ENCODE measurements around the gene HIC1. TPM values are rescaled to one million over a fixed set of nuclear protein-coding genes. Genes with fewer than 3 reads are reported as not detected.

The HIC1 gene
- total RNA-seq, 3 donors from 2014 or later = 18.9 to 60.9 (median 31.5) TPM

DNA sequence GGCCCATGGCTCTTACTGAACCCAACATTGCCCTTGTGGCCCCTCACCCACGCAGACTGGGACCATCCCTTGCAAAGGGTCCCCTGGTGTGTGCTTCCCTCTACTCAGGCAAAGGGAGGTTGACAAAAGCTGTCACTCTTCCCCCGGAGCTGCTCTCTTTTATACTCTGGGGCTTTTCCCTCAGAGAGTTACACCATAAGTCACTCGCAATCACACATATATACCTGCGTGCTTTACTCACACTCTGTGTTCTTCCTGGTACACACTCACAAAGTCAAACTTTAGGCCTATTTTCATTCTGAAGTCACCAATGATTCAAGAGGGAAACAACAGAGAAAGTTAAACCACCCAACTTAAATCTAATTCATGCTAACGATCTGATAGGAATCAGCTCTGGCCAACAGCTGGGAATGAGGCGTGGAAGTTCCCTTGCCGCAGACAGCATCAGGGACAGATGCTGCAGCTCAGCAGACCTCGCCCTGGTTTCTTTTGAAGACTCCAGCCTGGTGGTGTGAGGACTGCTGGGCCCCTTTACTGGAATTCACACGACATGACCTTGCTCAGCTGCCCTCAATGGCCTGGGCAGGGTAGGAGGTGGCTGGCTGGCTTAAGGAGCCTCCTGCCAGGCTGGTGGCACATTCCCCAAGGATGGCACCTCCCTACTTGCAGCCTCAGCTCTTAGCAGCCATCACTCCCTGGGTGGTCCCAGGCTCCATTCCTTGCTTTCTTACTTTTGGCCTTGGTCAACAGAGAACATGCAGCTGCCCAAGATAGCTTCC, 27.3 kb downstream of the HIC1 start:
- Mint-ChIP-seq H3K4me1 (ENCODE audit: low read depth) (peaks cover 24% of the 10 kb centered on the region), H3K36me3 (ENCODE audit: insufficient read depth) (peaks cover 48% of the 10 kb centered on the region)

DNA sequence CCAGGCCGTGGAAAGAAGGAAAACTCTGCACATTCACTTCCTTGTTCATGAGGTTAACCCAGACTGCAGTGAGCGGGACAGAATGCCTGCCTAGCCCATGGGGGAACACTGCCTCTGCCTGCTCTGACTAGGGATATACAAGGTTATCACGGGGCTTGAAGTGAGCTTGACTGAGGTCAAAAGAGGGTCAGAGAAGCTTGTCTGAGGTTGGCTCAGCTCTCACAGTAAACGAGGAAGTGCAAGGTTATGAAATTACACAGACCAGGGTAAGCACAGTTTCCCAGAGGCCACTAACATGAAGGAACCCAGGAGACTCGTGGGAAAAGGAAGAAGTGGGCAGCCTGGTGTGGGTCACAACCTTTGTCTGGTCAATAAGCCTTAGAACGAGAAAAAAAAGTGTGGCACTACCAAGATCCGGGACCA, 28.7 kb downstream of the HIC1 start:
- H3K36me3 Mint-ChIP-seq (ENCODE audit: insufficient read depth) = peaks cover 40% of the 10 kb centered on the region
- H3K4me1 Mint-ChIP-seq (ENCODE audit: low read depth) = peaks cover 38% of the 10 kb centered on the region
- H3K27me3 Mint-ChIP-seq (ENCODE audit: low read depth) = no peaks in the 10 kb centered on the region
- ATAC-seq (no peak), DNase-seq (no peak)
- H3K9me3 Mint-ChIP-seq = no peaks in the 10 kb centered on the region
- no peak overlapping the region for H3K4me3 Mint-ChIP-seq

More for the DNA sequence above, 27.3 kb downstream of the HIC1 start:
- Mint-ChIP-seq H3K4me3 (no peak overlapping the region), H3K27me3 (ENCODE audit: low read depth) (no peaks in the 10 kb centered on the region), H3K9me3 (no peaks in the 10 kb centered on the region)
- DNase-seq (no peak), ATAC-seq (peak; percentile 30 to 39)

DNA sequence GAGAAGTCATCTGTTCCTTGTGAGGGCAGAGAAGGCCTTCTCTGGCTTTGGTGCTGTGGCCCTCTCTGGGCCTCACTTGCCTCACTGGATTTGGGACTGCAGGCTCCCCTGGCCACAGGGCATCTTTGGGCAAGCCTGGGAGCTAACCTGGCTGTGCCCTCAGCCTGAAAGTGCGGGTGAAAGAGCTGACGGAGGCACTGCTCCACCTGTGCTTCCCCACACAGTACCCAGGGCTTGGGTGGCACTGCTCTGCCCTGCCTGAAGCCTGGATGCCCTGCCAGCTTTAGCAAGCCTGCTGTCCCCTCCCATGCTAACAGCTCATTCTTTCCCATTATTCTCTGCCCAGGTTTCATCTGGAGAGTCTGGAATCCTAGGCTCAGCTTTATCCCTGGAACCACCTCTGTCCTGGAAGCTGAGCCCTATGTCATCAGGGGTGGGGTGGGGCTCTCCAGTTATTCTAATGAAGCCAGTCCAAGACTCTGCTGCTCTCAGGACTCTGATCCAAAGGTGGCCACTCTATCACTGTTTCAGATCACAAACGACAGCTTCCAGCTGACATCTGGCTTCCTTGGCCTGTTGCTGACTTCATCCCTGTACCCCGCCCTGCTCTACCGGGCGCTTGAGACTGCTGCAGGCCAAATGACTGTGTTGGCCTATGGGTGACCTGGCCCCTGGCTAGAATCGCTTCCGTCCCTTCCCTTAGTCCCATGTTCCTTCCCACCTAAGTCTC, 29.3 kb downstream of the HIC1 start:
- Mint-ChIP-seq H3K36me3 (ENCODE audit: insufficient read depth) (peaks cover 37% of the 10 kb centered on the region), H3K4me1 (ENCODE audit: low read depth) (peaks cover 44% of the 10 kb centered on the region)

DNA sequence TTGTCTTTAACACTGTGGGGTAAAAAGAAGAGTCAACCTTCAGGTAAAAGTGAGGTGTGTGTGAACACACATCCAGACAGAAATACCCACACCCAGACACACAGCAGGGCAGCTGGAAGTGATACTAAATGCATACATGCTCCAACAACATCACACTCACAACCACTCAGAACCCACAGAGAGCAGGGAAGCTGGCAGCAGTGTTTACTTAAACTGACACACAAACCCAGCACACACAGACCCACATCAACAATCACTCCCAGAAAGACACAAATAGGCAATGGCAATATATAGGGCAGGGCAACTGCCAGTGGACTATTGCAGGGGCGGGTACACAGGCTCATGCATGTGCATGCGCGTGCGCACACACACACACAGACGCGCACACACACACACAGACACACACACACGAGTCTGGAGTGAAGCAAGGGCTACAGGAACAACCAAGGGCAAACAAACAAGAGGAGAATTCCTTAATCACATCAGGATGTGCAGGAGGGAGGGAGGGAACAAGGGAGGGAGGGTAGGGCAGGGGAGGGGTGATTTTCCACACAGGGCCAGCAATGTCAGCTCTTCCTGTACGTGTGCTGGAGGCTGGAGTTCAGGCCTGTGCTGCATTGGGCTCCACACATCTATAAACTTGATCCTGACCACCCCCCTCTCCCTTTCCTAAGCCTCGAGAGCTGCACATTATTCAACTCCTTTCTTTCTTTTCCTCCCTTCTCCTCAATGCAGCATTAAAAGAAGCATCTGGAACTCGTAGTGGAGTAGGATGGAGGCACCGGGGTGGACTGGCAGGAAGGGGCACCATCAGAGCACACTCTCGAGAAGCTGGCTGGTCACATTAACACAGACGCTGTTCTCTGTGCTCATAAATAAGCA, 30.1 kb downstream of the HIC1 start:
- ATAC-seq (no peak), DNase-seq (no peak)
- H3K9me3 Mint-ChIP-seq = no peaks in the 10 kb centered on the region
- H3K36me3 Mint-ChIP-seq (ENCODE audit: insufficient read depth) = peaks cover 34% of the 10 kb centered on the region
- peaks cover 52% of the 10 kb centered on the region for H3K4me1 Mint-ChIP-seq (ENCODE audit: low read depth)
- H3K4me3 Mint-ChIP-seq = no peak overlapping the region
- no peaks in the 10 kb centered on the region for H3K27me3 Mint-ChIP-seq (ENCODE audit: low read depth)

More for the DNA sequence above, 29.3 kb downstream of the HIC1 start:
- H3K9me3 Mint-ChIP-seq = no peaks in the 10 kb centered on the region
- H3K4me3 Mint-ChIP-seq = no peak overlapping the region
- H3K27me3 Mint-ChIP-seq (ENCODE audit: low read depth) = no peaks in the 10 kb centered on the region
- DNase-seq = no peak
- ATAC-seq = no peak

- ATAC-seq = no peak
- Mint-ChIP-seq H3K4me3 (no peak overlapping the region), H3K9me3 (no peaks in the 10 kb centered on the region), H3K4me1 (ENCODE audit: low read depth) (peaks cover 58% of the 10 kb centered on the region), H3K36me3 (ENCODE audit: insufficient read depth) (peaks cover 33% of the 10 kb centered on the region), H3K27me3 (ENCODE audit: low read depth) (no peaks in the 10 kb centered on the region)
- DNase-seq = no peak
Measured at GRCh38 chr17:2085648-2085949, 30.7 kb downstream of the HIC1 start.

DNA sequence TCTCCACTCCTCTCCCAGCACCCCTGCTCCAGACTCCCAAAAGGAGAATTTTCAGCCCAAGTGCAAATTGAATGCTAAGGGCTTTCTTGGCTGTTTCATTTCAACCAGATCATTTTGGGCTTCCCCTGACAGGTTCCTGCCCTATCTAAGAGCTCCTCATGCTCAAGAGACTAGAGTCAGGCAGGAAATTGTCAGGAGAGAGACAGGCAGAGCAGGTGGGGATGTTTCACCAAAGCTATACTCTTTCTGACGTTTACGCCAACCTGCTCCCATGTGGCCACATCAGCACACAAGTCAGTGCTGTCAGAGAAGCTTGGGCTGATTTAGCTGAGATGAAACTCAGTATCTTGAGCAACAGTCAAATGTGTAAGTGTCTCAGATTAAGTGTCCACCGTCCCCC, 31.4 kb downstream of the HIC1 start:
- peaks cover 65% of the 10 kb centered on the region for H3K4me1 Mint-ChIP-seq (ENCODE audit: low read depth)
- H3K36me3 Mint-ChIP-seq (ENCODE audit: insufficient read depth) = peaks cover 30% of the 10 kb centered on the region
- ATAC-seq (no peak), DNase-seq (no peak)
- no peaks in the 10 kb centered on the region for H3K9me3 Mint-ChIP-seq
- H3K27me3 Mint-ChIP-seq (ENCODE audit: low read depth) = no peaks in the 10 kb centered on the region
- no peak overlapping the region for H3K4me3 Mint-ChIP-seq

DNA sequence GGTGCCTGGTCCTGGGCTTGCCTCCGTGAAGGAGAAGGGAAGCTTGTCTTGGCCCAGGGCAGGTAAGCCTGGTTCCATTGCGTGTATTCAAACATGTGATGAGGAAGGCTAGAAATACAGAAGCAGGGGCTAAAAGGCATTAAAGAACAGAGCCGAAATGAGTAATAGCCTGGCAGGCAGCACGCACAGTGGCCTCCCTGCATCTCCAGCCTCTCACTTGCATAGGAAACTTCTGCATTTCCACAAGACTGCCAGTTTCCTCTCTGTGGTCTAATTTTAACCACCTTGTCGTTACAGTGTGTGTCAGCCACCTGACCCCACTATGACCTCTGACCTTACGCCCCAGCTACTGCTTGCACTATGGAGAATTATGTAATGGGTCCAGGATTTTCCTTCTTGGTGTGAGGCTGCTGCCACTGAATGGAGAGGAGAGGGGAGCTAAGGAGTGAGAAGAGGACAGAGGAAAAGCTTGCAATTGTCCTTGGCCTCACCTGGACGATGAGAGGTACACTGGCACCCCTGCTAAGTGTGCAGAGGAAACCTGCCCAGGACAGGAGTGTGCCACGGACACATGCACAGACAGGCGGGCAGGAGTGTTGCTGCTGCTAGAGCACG, 32.8 kb downstream of the HIC1 start:
- peaks cover 65% of the 10 kb centered on the region for H3K4me1 Mint-ChIP-seq (ENCODE audit: low read depth)
- peaks cover 24% of the 10 kb centered on the region for H3K36me3 Mint-ChIP-seq (ENCODE audit: insufficient read depth)
- no peaks in the 10 kb centered on the region for H3K27me3 Mint-ChIP-seq (ENCODE audit: low read depth)
- H3K9me3 Mint-ChIP-seq = no peaks in the 10 kb centered on the region
- ATAC-seq = peak; percentile 56 to 64
- no peak overlapping the region for H3K4me3 Mint-ChIP-seq
- DNase-seq = peak; percentile 32

GRCh38 chr17:2089021-2089422, 34.1 kb downstream of the HIC1 start:
- H3K36me3 Mint-ChIP-seq (ENCODE audit: insufficient read depth) = peaks cover 21% of the 10 kb centered on the region
- peaks cover 61% of the 10 kb centered on the region for H3K4me1 Mint-ChIP-seq (ENCODE audit: low read depth)
- H3K4me3 Mint-ChIP-seq = peak overlapping the region; percentile 89
- DNase-seq (no peak), ATAC-seq (peak; percentile 16 to 39)
- H3K9me3 Mint-ChIP-seq = no peaks in the 10 kb centered on the region
- H3K27me3 Mint-ChIP-seq (ENCODE audit: low read depth) = no peaks in the 10 kb centered on the region

DNA sequence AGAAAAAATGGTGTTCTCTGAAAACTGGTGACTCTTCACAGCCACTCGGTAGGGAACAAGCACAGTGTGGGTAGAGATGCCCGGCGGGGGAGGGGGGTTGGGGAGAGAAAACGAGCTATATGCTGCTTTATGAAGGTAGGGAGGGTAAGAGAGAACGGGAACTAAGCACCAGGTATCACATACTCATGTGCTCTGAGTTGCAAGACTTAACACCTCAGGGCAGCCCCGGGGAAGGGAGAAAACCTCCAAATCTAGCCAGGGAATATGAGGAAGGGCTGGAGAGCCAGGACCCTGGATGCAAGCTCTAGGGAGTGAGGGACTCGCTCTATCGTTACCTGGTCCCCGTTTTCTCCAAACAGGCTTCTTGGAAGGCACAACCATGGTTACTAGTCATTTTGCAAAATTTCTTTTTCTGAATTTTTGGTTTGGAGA, 35.3 kb downstream of the HIC1 start:
- ATAC-seq (peak in 1 of 2 donors; percentile 2), DNase-seq (no peak)
- H3K4me1 Mint-ChIP-seq (ENCODE audit: low read depth) = peaks cover 57% of the 10 kb centered on the region
- peak overlapping the region; percentile 89 for H3K4me3 Mint-ChIP-seq
- H3K9me3 Mint-ChIP-seq = no peaks in the 10 kb centered on the region
- H3K36me3 Mint-ChIP-seq (ENCODE audit: insufficient read depth) = peaks cover 12% of the 10 kb centered on the region
- no peaks in the 10 kb centered on the region for H3K27me3 Mint-ChIP-seq (ENCODE audit: low read depth)

- H3K9me3 Mint-ChIP-seq = no peaks in the 10 kb centered on the region
- H3K36me3 Mint-ChIP-seq (ENCODE audit: insufficient read depth) = peaks cover 8% of the 10 kb centered on the region
- H3K4me1 Mint-ChIP-seq (ENCODE audit: low read depth) = peaks cover 57% of the 10 kb centered on the region
- no peaks in the 10 kb centered on the region for H3K27me3 Mint-ChIP-seq (ENCODE audit: low read depth)
- DNase-seq = no peak
- ATAC-seq = no peak
- peak overlapping the region; percentile 89 for H3K4me3 Mint-ChIP-seq
Measured at GRCh38 chr17:2090804-2091534, 36.1 kb downstream of the HIC1 start.

DNA sequence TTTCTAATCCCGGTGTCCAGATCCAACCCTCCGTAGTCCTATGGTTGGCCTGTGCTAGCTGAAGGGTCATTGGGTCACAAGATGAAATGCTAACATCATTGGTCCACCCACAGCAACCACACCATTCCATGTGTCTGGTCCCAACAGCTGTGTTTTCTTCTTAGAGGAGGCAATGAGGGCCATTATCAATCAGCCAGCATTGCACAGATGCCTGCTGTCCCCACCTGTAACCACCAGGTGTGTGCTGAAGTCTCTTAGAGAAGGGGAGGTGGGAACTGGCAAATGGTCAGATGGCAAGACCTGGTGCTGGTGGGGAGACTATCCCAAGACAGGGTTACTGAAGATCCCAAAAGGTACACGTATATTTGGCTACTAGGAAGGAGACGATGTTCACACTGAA, 37.4 kb downstream of the HIC1 start:
- Mint-ChIP-seq H3K4me3 (no peak overlapping the region), H3K9me3 (no peaks in the 10 kb centered on the region), H3K4me1 (ENCODE audit: low read depth) (peaks cover 46% of the 10 kb centered on the region), H3K36me3 (ENCODE audit: insufficient read depth) (peaks cover 8% of the 10 kb centered on the region), H3K27me3 (ENCODE audit: low read depth) (no peaks in the 10 kb centered on the region)
- ATAC-seq (no peak), DNase-seq (no peak)

DNA sequence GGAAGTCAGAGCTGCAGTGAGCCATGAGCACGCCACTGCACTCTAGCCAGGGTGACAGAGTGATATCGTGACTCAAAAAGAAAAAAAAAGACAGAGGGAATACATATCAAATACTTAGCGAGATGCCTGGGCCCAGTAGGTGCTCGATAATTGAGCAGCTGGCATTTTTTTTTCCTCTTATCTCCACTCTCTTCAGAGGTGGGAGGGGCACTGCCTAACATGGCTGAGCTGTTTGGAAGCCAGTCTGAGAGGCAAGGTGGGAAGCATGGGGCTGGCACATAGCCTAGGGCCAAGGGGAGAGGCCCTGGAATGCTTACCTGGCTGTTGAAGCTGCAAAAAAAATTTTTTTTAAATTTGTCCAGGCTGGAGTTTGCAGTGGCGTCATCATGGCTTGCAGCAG, 38.4 kb downstream of the HIC1 start:
- H3K27me3 Mint-ChIP-seq (ENCODE audit: low read depth) = no peaks in the 10 kb centered on the region
- no peak overlapping the region for H3K4me3 Mint-ChIP-seq
- H3K9me3 Mint-ChIP-seq = no peaks in the 10 kb centered on the region
- ATAC-seq (no peak), DNase-seq (no peak)
- H3K4me1 Mint-ChIP-seq (ENCODE audit: low read depth) = peaks cover 35% of the 10 kb centered on the region
- peaks cover 11% of the 10 kb centered on the region for H3K36me3 Mint-ChIP-seq (ENCODE audit: insufficient read depth)

DNA sequence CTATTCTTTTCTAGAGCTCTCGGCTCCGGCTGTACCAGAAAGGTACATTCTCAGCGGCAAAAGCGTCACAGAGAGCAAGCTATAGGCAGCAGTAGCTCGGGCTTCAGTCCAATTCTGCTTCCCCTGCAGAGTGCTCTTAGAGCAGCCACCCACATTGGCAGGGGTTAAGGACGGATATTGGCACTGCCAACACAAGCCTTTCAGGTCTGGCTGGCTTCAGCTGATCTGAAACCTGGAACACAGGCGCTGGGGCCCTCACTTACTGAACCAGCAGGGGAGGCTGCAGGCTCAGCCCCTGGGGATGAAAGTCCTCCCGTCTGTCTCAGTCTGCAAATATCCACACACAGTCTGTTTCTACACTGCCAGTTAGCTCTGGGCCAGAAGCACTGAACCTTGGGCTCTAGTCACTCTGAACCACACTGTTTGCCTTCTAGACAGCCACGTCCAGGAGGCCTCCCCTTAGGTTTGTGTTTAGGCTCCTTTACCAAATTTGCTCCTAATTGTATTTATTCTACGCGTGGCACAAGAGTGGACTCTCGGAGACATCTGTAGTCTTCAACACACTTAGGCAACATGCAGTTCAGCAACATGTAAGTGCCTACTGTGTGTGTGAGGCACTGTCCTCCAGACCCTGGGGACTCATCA, 40.1 kb downstream of the HIC1 start:
- no peaks in the 10 kb centered on the region for H3K9me3 Mint-ChIP-seq
- no peak overlapping the region for H3K4me3 Mint-ChIP-seq
- ATAC-seq = no peak
- H3K27me3 Mint-ChIP-seq (ENCODE audit: low read depth) = no peaks in the 10 kb centered on the region
- peaks cover 11% of the 10 kb centered on the region for H3K36me3 Mint-ChIP-seq (ENCODE audit: insufficient read depth)
- peaks cover 19% of the 10 kb centered on the region for H3K4me1 Mint-ChIP-seq (ENCODE audit: low read depth)
- no peak for DNase-seq
